SK-N-SH treated with all-trans-retinoic acid at 6 μM for 48 hours (cell line): Measurements from ENCODE around the gene GALNT6.

Experiments
- ARNTL ChIP-seq: fragments of 450-650 bp; formaldehyde crosslinking; IDR thresholded peaks from 2 replicates; pipeline ENCODE4 v1.5.0; 2020; ENCODE audit warnings: low read depth, mild to moderate bottlenecking, moderate library complexity, borderline replicate concordance
- BACH2 ChIP-seq: fragments of 250-450 bp; sonication (Bioruptor Pico); IDR thresholded peaks from 2 replicates; pipeline ENCODE4 v1.9.0; 2021; ENCODE audit warnings: mild to moderate bottlenecking, borderline replicate concordance
- CSDC2 ChIP-seq: fragments of 250-450 bp; sonication (Bioruptor Pico); IDR thresholded peaks from 2 replicates; pipeline ENCODE4 v1.5.0; 2020; ENCODE audit warnings: mild to moderate bottlenecking, moderate library complexity
- GLIS3 ChIP-seq: fragments of 250-450 bp; sonication (Bioruptor Pico); IDR thresholded peaks from 2 replicates; pipeline ENCODE4 v1.5.0; 2020; ENCODE audit warnings: mild to moderate bottlenecking, moderate library complexity
- ISL1 ChIP-seq: fragments of 250-450 bp; sonication (Bioruptor Pico); IDR thresholded peaks from 2 replicates; pipeline ENCODE4 v2.1.2; 2022; ENCODE audit warnings: mild to moderate bottlenecking, moderate library complexity
- PATZ1 ChIP-seq: fragments of 250-450 bp; sonication (Bioruptor Pico); IDR thresholded peaks from 2 replicates; pipeline ENCODE4 v1.8.0; 2020; ENCODE audit warnings: mild to moderate bottlenecking, moderate library complexity, borderline replicate concordance
- PPARA ChIP-seq: fragments of 250-450 bp; sonication (Bioruptor Pico); IDR thresholded peaks from 2 replicates; pipeline ENCODE4 v1.5.0; 2020; ENCODE audit warnings: mild to moderate bottlenecking, borderline replicate concordance
- RARB ChIP-seq: fragments of 250-450 bp; sonication (Bioruptor Pico); IDR thresholded peaks from 2 replicates; pipeline ENCODE4 v1.8.0; 2021; ENCODE audit warnings: mild to moderate bottlenecking, moderate library complexity
- TCF4 ChIP-seq: fragments of 250-450 bp; sonication (Bioruptor Pico); IDR thresholded peaks from 2 replicates; pipeline ENCODE4 v1.8.0; 2021; ENCODE audit warnings: mild to moderate bottlenecking, moderate library complexity, borderline replicate concordance
- TSHZ2 ChIP-seq: fragments of 250-450 bp; sonication (Bioruptor Pico); IDR thresholded peaks from 2 replicates; pipeline ENCODE4 v1.5.0; 2020; ENCODE audit warnings: mild to moderate bottlenecking, moderate library complexity
- ZFP3 ChIP-seq: fragments of 250-450 bp; sonication (Bioruptor Pico); IDR thresholded peaks from 2 replicates; pipeline ENCODE4 v1.5.0; 2020; ENCODE audit warnings: mild to moderate bottlenecking, moderate library complexity
- ZNF565 ChIP-seq: fragments of 450-650 bp; formaldehyde crosslinking; conservative IDR thresholded peaks from 2 replicates; pipeline ENCODE4 v1.5.0; 2020; ENCODE audit warnings: low read depth, mild to moderate bottlenecking, moderate library complexity
- TF ChIP-seq, protein P1 (sequence below): fragments of 250-450 bp; sonication (Bioruptor Pico); IDR thresholded peaks from 2 replicates; pipeline ENCODE4 v1.8.0; 2021; ENCODE audit warnings: low read depth, mild to moderate bottlenecking, moderate library complexity, borderline replicate concordance

GRCh38 chr12:51395283-51396230 lies 4.4 kb upstream of the GALNT6 start:
- TF ChIP-seq PATZ1 (CRISPR knock-in tag) (no peak), TCF4 (CRISPR knock-in tag) (no peak), TSHZ2 (CRISPR knock-in tag) (no peak), GLIS3 (CRISPR knock-in tag) (no peak), ZNF565 (CRISPR knock-in tag) (no peak), ZFP3 (CRISPR knock-in tag) (no peak), ARNTL (CRISPR knock-in tag) (no peak), RARB (CRISPR knock-in tag) (no peak), ISL1 (CRISPR knock-in tag) (no peak), PPARA (no peak), CSDC2 (no peak), BACH2 (CRISPR knock-in tag) (no peak)
- TF ChIP-seq, protein P1, sequence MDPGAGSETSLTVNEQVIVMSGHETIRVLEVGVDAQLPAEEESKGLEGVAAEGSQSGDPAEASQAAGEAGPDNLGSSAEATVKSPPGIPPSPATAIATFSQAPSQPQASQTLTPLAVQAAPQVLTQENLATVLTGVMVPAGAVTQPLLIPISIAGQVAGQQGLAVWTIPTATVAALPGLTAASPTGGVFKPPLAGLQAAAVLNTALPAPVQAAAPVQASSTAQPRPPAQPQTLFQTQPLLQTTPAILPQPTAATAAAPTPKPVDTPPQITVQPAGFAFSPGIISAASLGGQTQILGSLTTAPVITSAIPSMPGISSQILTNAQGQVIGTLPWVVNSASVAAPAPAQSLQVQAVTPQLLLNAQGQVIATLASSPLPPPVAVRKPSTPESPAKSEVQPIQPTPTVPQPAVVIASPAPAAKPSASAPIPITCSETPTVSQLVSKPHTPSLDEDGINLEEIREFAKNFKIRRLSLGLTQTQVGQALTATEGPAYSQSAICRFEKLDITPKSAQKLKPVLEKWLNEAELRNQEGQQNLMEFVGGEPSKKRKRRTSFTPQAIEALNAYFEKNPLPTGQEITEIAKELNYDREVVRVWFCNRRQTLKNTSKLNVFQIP (CRISPR knock-in tag), result no peak
